Endothelial cell of umbilical vein (primary cell): Measurements from ENCODE around the gene NCSTN. TPM values are rescaled to one million over a fixed set of nuclear protein-coding genes. Genes with fewer than 3 reads are reported as not detected.

Experiments used
- BruUV-seq: library from RNA; stranded (reverse); fragments of 400-500 nt; replicated peaks from 2 replicates; lab custom pipeline; 2021; lab: Mats Ljungman, UMichigan
- CTCF ChIA-PET: fragments of 300-600, 350-600 bp; sonication (Branson Sonifier 250); formaldehyde crosslinking; loops from one replicate; lab custom pipeline; 2021; ENCODE audit warnings: antibody characterized with exemption, inconsistent platforms; lab: Charles Lee
- POLR2A ChIA-PET: fragments of 300-600, 350-600 bp; sonication (Branson Sonifier 250); formaldehyde crosslinking; loops from one replicate; lab custom pipeline; 2021; ENCODE audit warnings: antibody characterized with exemption, inconsistent platforms; lab: Charles Lee
- DNase-seq: peaks from one replicate; pipeline ENCODE4 v3.0.0-alpha.2; 2011; ENCODE audit warnings: low read depth, low spot score
- FAIRE-seq: peaks from 2 replicates; lab custom pipeline; 2011; peaks lifted over from hg19 to GRCh38; lab: Jason Lieb, UNC
- H2AFZ ChIP-seq: 2 replicates; pipeline ENCODE4 v1.6.0; 2012; ENCODE audit warnings: low read depth, low read length, control low read depth, inconsistent platforms
- H3K27ac ChIP-seq: 2 replicates; pipeline ENCODE4 v1.5.1; 2011; ENCODE audit warnings: low read depth, mild to moderate bottlenecking, control low read depth, low read length, moderate library complexity; ENCODE audit not compliant: insufficient read depth
- H3K27me3 ChIP-seq, 2 experiments: 2 replicates each; pipeline versions ENCODE4 v1.6.0 to v1.6.1; 2011; ENCODE audit warnings: low read length in 2 of 2, mixed read lengths in 1 of 2; ENCODE audit not compliant: control insufficient read depth in 2 of 2, insufficient read depth in 2 of 2
- H3K36me3 ChIP-seq, 2 experiments: 2 replicates in 1 of 2; 3 replicates in 1 of 2; pipeline ENCODE4 v1.5.1; 2011; ENCODE audit warnings: low read length in 2 of 2, mild to moderate bottlenecking in 1 of 2, moderate library complexity in 1 of 2; ENCODE audit not compliant: control insufficient read depth in 2 of 2, insufficient read depth in 2 of 2; ENCODE audit errors: extremely low read depth in 1 of 2
- H3K4me1 ChIP-seq: 3 replicates; pipeline ENCODE4 v1.5.1; 2011; ENCODE audit warnings: mild to moderate bottlenecking, low read length; ENCODE audit not compliant: control insufficient read depth, insufficient read depth; ENCODE audit errors: extremely low read depth
- H3K4me2 ChIP-seq: 2 replicates; pipeline ENCODE4 v1.6.1; 2011; ENCODE audit warnings: low read length, control low read depth, mixed read lengths; ENCODE audit not compliant: insufficient read depth
- H3K4me3 ChIP-seq, 3 experiments: fragments of 200-600 bp in 1 of 3; sonication (generic), shearing (Covaris generic) in 1 of 3; replicated peaks in 1 of 3; 2 replicates each; pipeline ENCODE4 v1.5.1; 2011 to 2016; ENCODE audit warnings: control low read depth in 3 of 3, low read length in 3 of 3, mild to moderate bottlenecking in 2 of 3, inconsistent platforms in 1 of 3, low read depth in 1 of 3, moderate library complexity in 1 of 3; ENCODE audit not compliant: insufficient read depth in 1 of 3
- H3K79me2 ChIP-seq: 2 replicates; pipeline ENCODE4 v1.6.0; 2012; ENCODE audit warnings: low read length, inconsistent platforms; ENCODE audit not compliant: control insufficient read depth, insufficient read depth
- H3K9ac ChIP-seq: replicated peaks from 2 replicates; pipeline ENCODE3; 2011; ENCODE audit warnings: low read length, control low read depth; ENCODE audit not compliant: insufficient read depth; ENCODE audit errors: extremely low read depth
- H3K9me1 ChIP-seq: replicated peaks from 3 replicates; pipeline ENCODE4 v1.6.0; 2011; ENCODE audit warnings: mild to moderate bottlenecking, low read length; ENCODE audit not compliant: control insufficient read depth, insufficient read depth; ENCODE audit errors: extremely low read depth
- H3K9me3 ChIP-seq: replicated peaks from 2 replicates; pipeline ENCODE4 v1.5.1; 2012; ENCODE audit warnings: low read length, inconsistent platforms; ENCODE audit not compliant: control insufficient read depth, insufficient read depth
- H4K20me1 ChIP-seq: replicated peaks from 2 replicates; pipeline ENCODE3; 2011; ENCODE audit warnings: mild to moderate bottlenecking, low read length; ENCODE audit not compliant: control insufficient read depth, insufficient read depth; ENCODE audit errors: extremely low read depth
- CTCF ChIP-seq, 2 donors: IDR thresholded peaks; 1 replicate in 1 of 2; 2 replicates in 1 of 2; pipeline ENCODE4 v1.5.1; 2011; ENCODE audit warnings: low read length in 2 of 2, mild to moderate bottlenecking in 2 of 2, moderate library complexity in 2 of 2, control low read depth in 1 of 2, inconsistent platforms in 1 of 2, low read depth in 1 of 2; ENCODE audit not compliant: insufficient read depth in 1 of 2; ENCODE audit errors: extremely low read depth in 1 of 2
- EZH2 ChIP-seq: IDR thresholded peaks from 2 replicates; pipeline ENCODE4 v1.6.1; 2012; ENCODE audit warnings: borderline replicate concordance, low read depth, mild to moderate bottlenecking, moderate library complexity, low read length, inconsistent platforms; ENCODE audit not compliant: severe bottlenecking
- FOS ChIP-seq: IDR thresholded peaks from 2 replicates; pipeline ENCODE4 v1.6.1; 2011; ENCODE audit warnings: mild to moderate bottlenecking, low read length, moderate library complexity, borderline replicate concordance; ENCODE audit not compliant: insufficient read depth
- GATA2 ChIP-seq: IDR thresholded peaks from 2 replicates; pipeline ENCODE4 v1.7.0; 2011; ENCODE audit warnings: low read depth, mild to moderate bottlenecking, moderate library complexity, mixed read lengths, low read length; ENCODE audit not compliant: insufficient read length, insufficient read depth
- JUN ChIP-seq: IDR thresholded peaks from 2 replicates; pipeline ENCODE4 v1.6.1; 2011; ENCODE audit warnings: borderline replicate concordance, low read depth; ENCODE audit not compliant: insufficient read length, insufficient read depth
- MAX ChIP-seq: IDR thresholded peaks from 2 replicates; pipeline ENCODE4 v1.6.1; 2011; ENCODE audit not compliant: insufficient read depth, insufficient read length
- MYC ChIP-seq: IDR thresholded peaks from one replicate; pipeline ENCODE4 v1.6.1; 2011; ENCODE audit warnings: mild to moderate bottlenecking, low read depth, low read length
- POLR2A ChIP-seq: IDR thresholded peaks from 2 replicates; pipeline ENCODE4 v1.6.1; 2012; ENCODE audit warnings: low read depth, mild to moderate bottlenecking, control low read depth, low read length
- POLR2AphosphoS5 ChIP-seq: IDR thresholded peaks from 2 replicates; pipeline ENCODE4 v1.6.1; 2012; ENCODE audit warnings: low read depth, mild to moderate bottlenecking, control low read depth, low read length, moderate library complexity; ENCODE audit not compliant: insufficient read depth
- dilution Hi-C: fragments of 300-500 bp; cut with MboI; formaldehyde crosslinking; loops from one replicate; pipeline ENCODE4 v1.15.0; 2019; ENCODE audit warnings: low sequenced_read_pairs; ENCODE audit not compliant: extremely low pct_ligation_motif_present
- intact Hi-C: fragments of 100-400 bp; cut with micrococcal nuclease; formaldehyde crosslinking; loops from one replicate; pipeline ENCODE4 v1.10.0; 2022
- polyA plus RNA-seq, 4 experiments: library from polyadenylated mRNA; depleted of rRNA in 3 of 4; stranded (reverse) in 3 of 4; unstranded in 1 of 4; fragments of >200 nt; gene quantifications; 2 replicates each; pipeline versions ENCODE4 v1.2.1 to v1.2.3, GENCODE V29; 2011 to 2012; ENCODE audit warnings: missing spikeins in 1 of 4
- total RNA-seq: library from RNA; stranded (reverse); gene quantifications from 2 replicates; pipeline ENCODE4 v1.2.3, GENCODE V29; 2021

Gene NCSTN
- total and polyA plus RNA-seq, 2 donors (not counting 3 experiments of a cell fraction or from before 2014, with no cell fraction given) = 92.5 to 199 TPM

GRCh38 chr1:160344241-160344640 is 1.1 kb downstream of the NCSTN start:
- DNase-seq (no peak), FAIRE-seq (no peak)
- no peak overlapping the region for H2AFZ ChIP-seq
- H3K27me3 ChIP-seq = no peaks in the 10 kb centered on the region
- dilution Hi-C loops (no loop called here), intact Hi-C loops (loop anchor here (5.0 kb wide), 2 partner anchors 37 to 137 kb away; partner anchors contain the start of gene PEA15)
- H3K36me3 ChIP-seq = peaks cover 3 to 8% of the 10 kb centered on the region in 2 experiments
- no peak overlapping the region for H3K27ac ChIP-seq
- ChIA-PET CTCF (interaction anchor here (1.0 kb wide), 1 partner anchor 151 kb away, joined by 3 read pairs; no protein-coding TSS in a partner anchor), POLR2A (no interaction called here)
- H4K20me1 ChIP-seq = peaks cover 3% of the 10 kb centered on the region
- peaks cover 28% of the 10 kb centered on the region for H3K4me1 ChIP-seq
- BruUV-seq = no TSS peak
- H3K4me2 ChIP-seq = peak overlapping the region; percentile 90
- H3K4me3 ChIP-seq = peak overlapping the region in 2 of 3 experiments; percentile 51 to 92
- H3K9me3 ChIP-seq = no peaks in the 10 kb centered on the region
- no peak overlapping the region for H3K9ac ChIP-seq
- TF ChIP-seq JUN (no peak), POLR2AphosphoS5 (no peak), MYC (no peak), POLR2A (no peak), CTCF (IDR thresholded peaks at IDR 0.05; ENCODE audit: extremely low read depth in 1 of 2, insufficient read depth in 1 of 2, low read depth in 1 of 2, low read length in 2 of 2) (no peak), EZH2 (no peak), MAX (no peak), GATA2 (no peak), FOS (no peak)
- no peaks in the 10 kb centered on the region for H3K9me1 ChIP-seq
- peaks cover 53% of the 10 kb centered on the region for H3K79me2 ChIP-seq
